WTC11 (cell line): ENCODE measurements around the gene C3.

Source experiments
- CTCF ChIP-seq: fragments of 200-600 bp; IDR thresholded peaks from 2 replicates; pipeline ENCODE4 v1.8.0; 2022; ENCODE audit warnings: antibody characterized with exemption
- JUN ChIP-seq: sonication (generic); formaldehyde crosslinking; IDR thresholded peaks from 2 replicates; pipeline ENCODE4 v1.8.0; 2023; ENCODE audit warnings: mild to moderate bottlenecking, missing genetic modification reagents
- ZNF121 ChIP-seq: sonication (generic); formaldehyde crosslinking; IDR thresholded peaks from 2 replicates; pipeline ENCODE4 v1.8.0; 2023; ENCODE audit warnings: missing genetic modification reagents

- TF ChIP-seq ZNF121 (no peak), CTCF (no peak), JUN (no peak)
Measured at GRCh38 chr19:6739390-6739882, 19.0 kb upstream of the C3 start, which contains the start of gene TRIP10.
